HG02884 (cell line): ENCODE results near the gene CAMK2A.

Source experiments
- ATAC-seq: cut with Tn5 transposase; IDR thresholded peaks from one replicate; pipeline ENCODE4 v1.9.1; 2021; ENCODE audit warnings: mild to moderate bottlenecking, moderate library complexity; ENCODE audit not compliant: unreplicated experiment

Gene CAMK2A

GRCh38 chr5:150317048-150318003 is 27.8 kb upstream of the CAMK2A start:
- ATAC-seq = no peak

- no peak for ATAC-seq
Observed at GRCh38 chr5:150316320-150316719, 26.7 kb upstream of the CAMK2A start.

GRCh38 chr5:150315245-150315644 is 25.7 kb upstream of the CAMK2A start:
- no peak for ATAC-seq

- ATAC-seq = no peak
Observed at GRCh38 chr5:150313921-150314716, 24.5 kb upstream of the CAMK2A start.

GRCh38 chr5:150313501-150313900 is 23.9 kb upstream of the CAMK2A start:
- no peak for ATAC-seq

- no peak for ATAC-seq
Observed at GRCh38 chr5:150312518-150312917, 22.9 kb upstream of the CAMK2A start.

- no peak for ATAC-seq
Observed at GRCh38 chr5:150311015-150311692, 21.6 kb upstream of the CAMK2A start.

- no peak for ATAC-seq
Observed at GRCh38 chr5:150310246-150310645, 20.7 kb upstream of the CAMK2A start.

GRCh38 chr5:150309886-150310239 is 20.3 kb upstream of the CAMK2A start:
- no peak for ATAC-seq

- no peak for ATAC-seq
Observed at GRCh38 chr5:150309101-150309885, 19.7 kb upstream of the CAMK2A start.

GRCh38 chr5:150307617-150308426 is 18.2 kb upstream of the CAMK2A start:
- no peak for ATAC-seq

GRCh38 chr5:150306775-150307174 is 17.2 kb upstream of the CAMK2A start:
- no peak for ATAC-seq

GRCh38 chr5:150305557-150305956 is 16.0 kb upstream of the CAMK2A start:
- ATAC-seq = no peak

GRCh38 chr5:150305095-150305494 is 15.5 kb upstream of the CAMK2A start:
- no peak for ATAC-seq

- ATAC-seq = no peak
Observed at GRCh38 chr5:150304481-150305081, 15.0 kb upstream of the CAMK2A start.

GRCh38 chr5:150303660-150304386 is 14.2 kb upstream of the CAMK2A start:
- ATAC-seq = no peak

GRCh38 chr5:150303070-150303615 is 13.6 kb upstream of the CAMK2A start:
- ATAC-seq = no peak

- no peak for ATAC-seq
Observed at GRCh38 chr5:150302301-150303069, 12.9 kb upstream of the CAMK2A start, which contains the start of gene ARSI. Gene ARSI (minus strand): TSS chr5:150302905. CDS start chr5:150302373, 532 bp downstream.
